Right lobe of liver (tissue), 6 donors: ENCODE results near the gene MYO1D. TPM values are rescaled to one million over a fixed set of nuclear protein-coding genes. Genes with fewer than 3 reads are reported as not detected.

ENCODE experiments used
- ATAC-seq, 4 donors: fragments of 200-7000 bp; cut with Tn5 transposase; one replicate each; pipeline ENCODE4 v1.9.1; 2020; ENCODE audit warnings: mild to moderate bottlenecking in 4 of 4, moderate library complexity in 4 of 4
- DNase-seq, 3 donors: peaks; one replicate each; pipeline ENCODE4 v3.0.0-alpha.2; 2020
- H3K27ac ChIP-seq, 3 donors: fragments of 200-600 bp; one replicate each; pipeline ENCODE4 v1.8.0; 2022
- H3K27me3 ChIP-seq, 2 donors: fragments of 200-600 bp; one replicate each; pipeline ENCODE4 v1.8.0; 2022
- H3K36me3 ChIP-seq, 4 donors: fragments of 200-600 bp; sonication (generic) in 1 of 4; one replicate each; pipeline versions ENCODE4 v1.5.1 to v1.8.0; 2017 to 2022; ENCODE audit warnings: control low read depth in 1 of 4
- H3K4me1 ChIP-seq, 4 donors: fragments of 200-600 bp; sonication (generic) in 1 of 4; one replicate each; pipeline versions ENCODE4 v1.5.1 to v1.8.0; 2017 to 2022; ENCODE audit warnings: control low read depth in 1 of 4
- H3K4me3 ChIP-seq, 3 donors: fragments of 200-600 bp; one replicate each; pipeline ENCODE4 v1.8.0; 2022
- H3K9me3 ChIP-seq, 4 donors: fragments of 200-600 bp; sonication (generic) in 1 of 4; one replicate each; pipeline versions ENCODE4 v1.5.1 to v1.8.0; 2017 to 2022; ENCODE audit warnings: control low read depth in 1 of 4
- POLR2A ChIP-seq: fragments of 450-650 bp; IDR thresholded peaks from one replicate; pipeline ENCODE4 v1.6.1; 2017; ENCODE audit warnings: antibody characterized with exemption, mild to moderate bottlenecking
- WGBS: methylation state at CpG from one replicate; pipeline ENCODE4 v1.1.6; 2018; ENCODE audit warnings: low coverage, low lambda C conversion rate; ENCODE audit not compliant: insufficient coverage; ENCODE audit errors: missing lambda C conversion rate; 5-methylcytosine and 5-hydroxymethylcytosine counted together
- intact Hi-C, 2 donors: fragments of 100-400 bp; cut with DNase I; formaldehyde crosslinking; loops; one replicate each; pipeline versions ENCODE4 v1.11.2 to v1.14.1; 2022
- total RNA-seq, 6 experiments: library from RNA; depleted of rRNA in 2 of 6; stranded (reverse); fragments of >200 nt in 2 of 6; fragmentation: NEBNext Ultra II Directional in 3 of 6; extraction: Animal tissue kit (Norgen Biotek cat#: 25700) in 3 of 6; gene quantifications; one replicate each; pipeline versions ENCODE4 v1.1.0 to v1.2.4, GENCODE V29; 2016 to 2023
- TF ChIP-seq, protein P1 (sequence below), 4 donors: fragments of 200-600 bp in 3 of 4; fragments of 450-650 bp in 1 of 4; IDR thresholded peaks; one replicate each; pipeline versions ENCODE4 v1.5.1 to v1.8.0; 2016 to 2022; ENCODE audit warnings: antibody characterized with exemption in 4 of 4, mild to moderate bottlenecking in 2 of 4
- donor health status: DM: no; HTN: yes; CAD: no.
- donor health status: DM: no; HTN: no; CAD: no.
- donor health status: DM: no; HTN: no; CAD: no.
- donor health status: DM: no; HTN: yes; CAD: no.
- donor health status: DM: no; HTN: yes; CAD: no.

MYO1D gene
- total RNA-seq, 6 experiments from 2014 or later = 17.6 to 25.7 (median 21.0) TPM

DNA sequence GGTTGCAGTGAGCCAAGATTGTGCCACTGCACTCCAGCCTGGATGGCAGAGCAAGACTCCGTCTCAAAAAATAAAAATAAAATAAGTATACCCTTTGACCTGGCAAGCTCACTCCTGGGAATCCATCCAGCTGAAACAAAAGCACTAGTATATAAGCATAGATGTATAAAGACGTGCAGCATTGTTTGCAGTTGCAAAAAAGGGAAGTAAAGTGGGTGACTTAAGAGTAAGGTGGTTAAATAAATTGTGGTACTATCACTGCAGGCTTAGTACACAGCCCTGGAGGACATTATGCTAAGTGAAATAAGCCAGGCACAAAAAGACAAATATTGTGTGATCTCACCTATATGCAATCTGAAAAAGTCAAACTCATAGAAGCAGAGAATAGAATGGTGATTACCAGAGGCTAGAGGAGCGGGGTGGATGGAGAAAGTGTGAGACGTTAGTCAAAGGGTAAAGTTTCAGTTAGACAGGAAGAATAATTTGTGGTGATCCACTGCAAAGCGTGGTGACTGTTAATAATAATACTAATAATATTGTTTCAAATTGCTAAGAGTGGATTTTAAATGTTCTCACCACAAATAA is 113.0 kb downstream of the MYO1D start:
- Histone ChIP-seq H3K4me1 (no peaks in the 10 kb centered on the region), H3K9me3 (no peaks in the 10 kb centered on the region), H3K27ac (no peak overlapping the region), H3K4me3 (no peak overlapping the region), H3K27me3 (no peaks in the 10 kb centered on the region), H3K36me3 (no peaks in the 10 kb centered on the region)
- intact Hi-C loops = no loop called here
- no peak for DNase-seq
- ATAC-seq = no peak
- no peak for TF ChIP-seq POLR2A
- TF ChIP-seq, protein P1, sequence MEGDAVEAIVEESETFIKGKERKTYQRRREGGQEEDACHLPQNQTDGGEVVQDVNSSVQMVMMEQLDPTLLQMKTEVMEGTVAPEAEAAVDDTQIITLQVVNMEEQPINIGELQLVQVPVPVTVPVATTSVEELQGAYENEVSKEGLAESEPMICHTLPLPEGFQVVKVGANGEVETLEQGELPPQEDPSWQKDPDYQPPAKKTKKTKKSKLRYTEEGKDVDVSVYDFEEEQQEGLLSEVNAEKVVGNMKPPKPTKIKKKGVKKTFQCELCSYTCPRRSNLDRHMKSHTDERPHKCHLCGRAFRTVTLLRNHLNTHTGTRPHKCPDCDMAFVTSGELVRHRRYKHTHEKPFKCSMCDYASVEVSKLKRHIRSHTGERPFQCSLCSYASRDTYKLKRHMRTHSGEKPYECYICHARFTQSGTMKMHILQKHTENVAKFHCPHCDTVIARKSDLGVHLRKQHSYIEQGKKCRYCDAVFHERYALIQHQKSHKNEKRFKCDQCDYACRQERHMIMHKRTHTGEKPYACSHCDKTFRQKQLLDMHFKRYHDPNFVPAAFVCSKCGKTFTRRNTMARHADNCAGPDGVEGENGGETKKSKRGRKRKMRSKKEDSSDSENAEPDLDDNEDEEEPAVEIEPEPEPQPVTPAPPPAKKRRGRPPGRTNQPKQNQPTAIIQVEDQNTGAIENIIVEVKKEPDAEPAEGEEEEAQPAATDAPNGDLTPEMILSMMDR (IDR thresholded peaks at IDR 0.05) = no peak
- 68% methylated on average over 5 of the region's 5 CpGs for WGBS

DNA sequence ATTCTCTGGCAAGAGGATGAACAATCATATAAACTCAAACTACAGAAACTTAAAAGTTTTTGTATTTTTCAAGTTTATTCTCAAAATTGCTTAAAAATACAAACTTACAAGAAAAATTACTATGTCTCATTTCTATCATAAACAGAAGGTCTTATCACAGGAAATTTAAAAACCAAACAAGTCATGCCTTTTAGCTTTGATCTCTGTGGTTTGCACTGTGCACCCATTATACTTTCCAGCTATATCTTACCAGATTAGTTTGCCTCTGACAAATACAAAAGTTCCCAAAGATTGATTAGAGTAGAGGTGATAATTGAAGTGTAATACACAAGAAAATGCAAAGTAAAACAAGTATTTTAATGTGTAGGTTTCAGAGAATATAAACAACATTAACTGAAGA is 117.4 kb downstream of the MYO1D start:
- Histone ChIP-seq H3K4me1 (no peaks in the 10 kb centered on the region), H3K27me3 (no peaks in the 10 kb centered on the region), H3K4me3 (no peak overlapping the region), H3K9me3 (no peaks in the 10 kb centered on the region), H3K27ac (no peak overlapping the region), H3K36me3 (no peaks in the 10 kb centered on the region)
- ATAC-seq = no peak
- intact Hi-C loops = no loop called here
- no peak for DNase-seq
- TF ChIP-seq, protein P1 (IDR thresholded peaks at IDR 0.05) = no peak
- no peak for TF ChIP-seq POLR2A

DNA sequence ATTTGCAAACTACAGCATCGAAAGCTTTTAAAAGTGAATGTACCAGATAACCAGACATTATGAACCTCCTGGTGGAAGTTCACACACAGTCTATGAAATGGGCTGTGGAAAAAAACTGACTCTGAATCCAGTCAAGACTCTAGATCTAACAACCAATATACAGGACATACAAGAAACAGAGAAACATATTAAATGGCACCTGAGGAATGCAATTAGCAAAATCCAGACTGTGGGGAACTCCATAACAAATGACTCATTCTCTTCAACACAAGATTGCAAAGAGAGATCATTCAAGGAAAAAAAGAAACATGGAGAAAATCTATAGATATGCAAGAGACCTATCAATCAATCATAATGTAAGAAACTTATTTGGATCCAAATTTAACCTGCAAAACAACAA is 119.0 kb downstream of the MYO1D start:
- intact Hi-C loops = no loop called here

DNA sequence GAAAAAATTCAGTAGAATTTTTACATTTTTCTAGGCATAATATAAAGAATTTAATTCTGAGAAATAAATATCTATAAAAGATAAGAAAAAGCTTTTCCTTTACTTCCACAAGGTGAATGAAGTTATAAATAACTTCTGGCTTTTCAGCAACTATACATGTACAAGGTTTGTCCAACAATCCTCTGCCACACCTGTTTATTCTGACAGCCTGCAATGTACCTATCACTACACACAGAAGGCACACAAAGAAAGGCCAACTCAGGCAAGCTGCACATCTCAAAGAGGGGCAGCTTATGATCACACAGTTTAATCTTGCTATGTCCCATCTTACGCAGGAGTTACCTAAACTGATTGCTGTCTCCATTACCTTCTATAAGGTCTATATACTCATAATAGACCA is 120.2 kb downstream of the MYO1D start:
- no peak overlapping the region for H3K27ac ChIP-seq
- no peaks in the 10 kb centered on the region for H3K36me3 ChIP-seq
- intact Hi-C loops = no loop called here
- DNase-seq (no peak), ATAC-seq (no peak)
- no peaks in the 10 kb centered on the region for H3K27me3 ChIP-seq
- H3K4me3 ChIP-seq = no peak overlapping the region
- 100% methylated on average over 1 of the region's 1 CpG for WGBS
- TF ChIP-seq, protein P1 (IDR thresholded peaks at IDR 0.05) = no peak
- TF ChIP-seq POLR2A = no peak
- no peaks in the 10 kb centered on the region for H3K9me3 ChIP-seq
- no peaks in the 10 kb centered on the region for H3K4me1 ChIP-seq

More for the DNA sequence above, 119.0 kb downstream of the MYO1D start:
- no peaks in the 10 kb centered on the region for H3K36me3 ChIP-seq
- H3K27me3 ChIP-seq = no peaks in the 10 kb centered on the region
- ATAC-seq (no peak), DNase-seq (no peak)
- no peak overlapping the region for H3K4me3 ChIP-seq
- H3K4me1 ChIP-seq = no peaks in the 10 kb centered on the region
- 78% methylated on average over 1 of the region's 1 CpG for WGBS
- no peak overlapping the region for H3K27ac ChIP-seq
- TF ChIP-seq POLR2A = no peak
- TF ChIP-seq, protein P1 (IDR thresholded peaks at IDR 0.05) = no peak
- no peaks in the 10 kb centered on the region for H3K9me3 ChIP-seq
